GM19467 (cell line): Measurements from ENCODE around the gene TTC28.

Experiments
- ATAC-seq: cut with Tn5 transposase; IDR thresholded peaks from one replicate; pipeline ENCODE4 v1.9.1; 2021; ENCODE audit warnings: mild to moderate bottlenecking, moderate library complexity; ENCODE audit not compliant: unreplicated experiment

The TTC28 gene

DNA sequence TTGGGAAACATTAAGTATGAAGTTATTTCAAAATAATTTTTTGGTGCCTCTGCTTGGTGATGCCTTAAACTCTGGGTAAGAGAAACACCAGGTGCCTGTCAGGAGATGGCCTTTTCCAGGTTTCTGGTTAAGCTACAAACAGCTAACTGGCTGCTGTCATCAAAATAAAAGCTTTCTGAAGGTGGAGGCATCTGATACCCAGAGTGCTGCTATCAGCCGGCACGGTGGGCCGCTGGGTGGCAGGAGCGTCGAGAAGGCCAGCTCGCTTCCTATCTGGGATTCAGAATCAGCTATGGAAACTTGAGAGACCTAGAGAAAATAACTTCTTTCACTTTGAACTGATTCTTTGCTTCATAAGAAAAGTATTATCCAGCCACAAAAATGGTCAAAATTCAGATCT, 679.8 kb downstream of the TTC28 start:
- no peak for ATAC-seq

DNA sequence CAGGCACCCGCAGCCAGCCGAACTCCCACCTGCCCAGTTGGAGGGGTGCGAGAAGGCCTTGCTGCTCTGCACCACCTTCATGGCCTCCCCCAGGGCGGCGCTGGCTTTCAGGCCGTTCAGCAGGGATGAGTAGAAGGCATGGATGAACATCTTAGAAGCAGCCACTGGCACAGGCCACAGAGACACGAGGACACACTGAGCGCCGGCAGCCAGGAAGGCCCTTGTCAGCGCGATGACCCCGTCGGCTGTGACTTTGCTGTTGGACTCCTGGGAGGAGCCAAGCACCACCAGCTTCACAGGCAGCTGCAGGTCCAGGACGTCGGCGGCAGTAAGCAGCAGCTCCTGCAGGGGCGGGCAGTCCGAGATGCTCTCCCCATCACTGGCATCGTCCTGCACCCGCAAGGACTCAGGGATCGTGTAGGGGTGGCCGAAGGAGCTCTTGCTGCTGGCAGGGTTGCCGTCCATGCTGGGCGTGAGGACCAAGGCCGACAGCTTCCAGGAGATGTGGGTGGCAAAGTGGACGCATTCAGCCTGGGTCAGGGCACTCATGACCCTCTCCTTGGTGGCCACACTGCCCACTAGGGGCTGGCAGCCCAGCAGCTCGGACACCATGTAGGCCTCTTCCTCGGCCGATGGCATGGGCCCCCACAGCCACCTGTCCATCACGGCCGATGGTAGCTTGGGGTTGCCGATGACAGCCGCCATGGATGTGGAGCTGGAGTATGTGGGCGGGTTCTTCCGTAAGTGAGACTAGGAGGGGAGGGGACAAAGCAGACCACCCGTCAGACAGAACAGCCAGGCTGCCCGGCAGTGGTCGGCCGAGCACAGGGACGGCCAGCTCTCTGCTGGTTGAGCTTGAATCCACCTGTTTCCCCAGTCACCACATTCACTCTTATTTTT, 680.9 kb downstream of the TTC28 start:
- ATAC-seq, result no peak

- no peak for ATAC-seq
These were observed 682.1 kb downstream of the TTC28 start for GRCh38 chr22:27997538-27997937.

DNA sequence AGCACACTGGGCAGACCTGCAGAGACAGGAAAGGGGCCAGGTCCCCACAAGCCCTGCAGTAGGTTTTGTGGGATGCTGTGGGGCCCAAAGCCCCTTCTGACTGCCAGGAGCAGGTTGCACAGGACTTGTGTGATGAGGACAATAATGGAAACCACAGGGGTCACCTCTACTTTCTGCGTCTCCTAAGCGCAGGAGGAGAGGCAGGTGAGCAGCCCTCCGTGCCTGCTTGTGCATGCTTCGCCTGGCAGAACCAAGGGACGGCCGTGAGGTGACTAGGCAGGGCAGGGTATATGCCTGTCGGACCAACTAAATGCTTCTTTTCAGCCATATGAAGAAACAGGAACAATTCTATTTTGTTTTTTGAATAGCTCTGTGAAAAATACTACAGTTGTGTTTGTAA, 682.7 kb downstream of the TTC28 start:
- no peak for ATAC-seq

GRCh38 chr22:27996529-27996925, 683.1 kb downstream of the TTC28 start:
- no peak for ATAC-seq

GRCh38 chr22:27995801-27996528, 683.7 kb downstream of the TTC28 start:
- no peak for ATAC-seq

DNA sequence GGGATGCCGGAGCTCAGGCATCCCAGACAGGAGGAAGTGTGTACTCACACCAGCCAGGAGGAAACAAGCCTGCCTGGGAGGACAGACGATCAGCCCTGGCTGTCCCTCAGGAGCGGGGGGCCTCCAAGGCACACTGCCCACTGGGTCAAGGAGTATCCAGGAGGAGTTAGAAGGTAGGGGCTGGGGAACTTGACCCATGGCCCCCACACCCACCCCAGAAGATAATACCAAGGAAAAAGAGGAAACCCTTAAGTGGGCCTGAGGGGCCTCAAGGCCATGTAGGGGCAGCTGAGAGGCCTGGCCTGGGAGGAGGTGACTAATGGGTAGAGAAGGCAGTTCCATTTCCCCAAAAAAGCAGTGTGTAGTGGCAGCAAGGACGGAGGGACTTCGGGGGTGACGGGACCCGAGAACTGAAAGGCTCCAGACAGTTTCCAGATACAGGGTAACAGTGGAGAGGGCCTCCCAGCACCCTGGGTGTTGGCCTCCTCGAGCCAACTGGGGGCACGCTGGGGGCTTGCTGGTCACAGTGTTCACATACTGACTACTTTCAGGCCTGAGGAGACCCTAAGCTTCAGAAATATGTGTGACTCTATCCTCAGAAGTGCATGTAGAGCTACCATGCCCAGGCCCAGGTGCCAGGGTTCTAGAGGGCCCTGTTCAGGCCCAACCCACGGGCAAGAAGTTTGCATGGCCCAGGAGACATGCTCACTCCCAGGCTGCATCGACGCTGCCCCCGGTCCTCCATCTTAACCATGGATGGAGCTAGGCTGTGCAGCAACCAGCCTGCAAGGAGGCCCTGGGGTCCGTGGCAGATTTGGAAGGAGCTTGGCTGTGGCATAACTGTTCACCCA, 684.9 kb downstream of the TTC28 start:
- no peak for ATAC-seq

GRCh38 chr22:27993774-27994350, 685.8 kb downstream of the TTC28 start:
- ATAC-seq, result no peak

DNA sequence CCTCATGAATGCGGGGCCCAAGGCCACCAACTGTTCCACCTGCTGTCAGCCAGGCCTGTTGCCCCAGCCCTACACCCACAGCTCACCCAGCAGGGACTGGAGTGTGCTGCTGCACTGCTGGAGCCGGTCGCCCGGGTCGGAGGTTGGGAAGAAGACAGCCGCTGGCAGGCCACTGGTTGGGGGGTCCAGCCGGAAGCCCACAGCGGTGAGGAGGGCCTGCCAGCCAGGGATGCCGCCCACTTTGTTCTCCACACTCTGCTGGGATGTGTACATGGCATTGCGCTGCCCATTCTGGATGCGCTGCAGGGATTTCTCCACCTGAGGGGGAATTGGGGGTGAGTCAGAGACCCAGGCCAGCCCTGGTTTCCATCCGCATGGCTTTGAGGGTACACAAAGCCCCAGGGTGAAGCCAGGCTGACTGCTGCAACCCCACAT, 686.4 kb downstream of the TTC28 start:
- no peak for ATAC-seq

GRCh38 chr22:27992294-27993165, 687.1 kb downstream of the TTC28 start:
- no peak for ATAC-seq

DNA sequence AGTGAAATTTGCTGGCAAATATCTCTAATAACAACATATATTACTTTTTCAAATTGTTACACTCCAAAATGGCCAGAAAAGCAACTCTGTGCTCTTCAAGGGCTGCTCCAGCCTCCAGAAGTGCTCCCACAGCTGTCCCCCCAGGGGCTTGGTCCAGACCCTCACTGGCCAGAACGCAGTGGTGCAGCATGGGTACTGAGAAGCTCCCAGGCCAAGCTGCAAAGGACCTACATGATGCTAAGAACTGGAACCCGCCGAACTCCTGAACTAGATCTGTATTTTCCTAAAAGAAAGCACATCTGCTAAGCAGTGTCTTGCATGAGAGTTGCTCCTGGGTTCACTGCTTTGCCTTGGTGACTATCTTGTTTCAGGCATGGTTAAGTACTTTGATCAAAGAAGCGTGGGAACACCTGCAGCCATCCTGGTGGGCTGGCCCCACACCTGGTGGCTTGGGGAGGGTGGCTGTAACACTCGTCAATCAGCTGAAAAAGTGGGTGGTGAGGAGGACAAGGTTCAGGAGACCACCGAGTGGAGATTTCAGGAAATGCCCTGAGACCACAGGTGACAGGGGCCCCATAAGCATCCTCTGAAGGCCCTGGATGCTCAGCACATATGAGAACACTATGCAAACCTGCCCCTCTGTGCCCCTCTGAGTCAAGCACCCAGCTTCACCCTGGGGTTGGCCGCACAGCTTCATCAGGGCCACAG, 687.9 kb downstream of the TTC28 start:
- ATAC-seq, result no peak

DNA sequence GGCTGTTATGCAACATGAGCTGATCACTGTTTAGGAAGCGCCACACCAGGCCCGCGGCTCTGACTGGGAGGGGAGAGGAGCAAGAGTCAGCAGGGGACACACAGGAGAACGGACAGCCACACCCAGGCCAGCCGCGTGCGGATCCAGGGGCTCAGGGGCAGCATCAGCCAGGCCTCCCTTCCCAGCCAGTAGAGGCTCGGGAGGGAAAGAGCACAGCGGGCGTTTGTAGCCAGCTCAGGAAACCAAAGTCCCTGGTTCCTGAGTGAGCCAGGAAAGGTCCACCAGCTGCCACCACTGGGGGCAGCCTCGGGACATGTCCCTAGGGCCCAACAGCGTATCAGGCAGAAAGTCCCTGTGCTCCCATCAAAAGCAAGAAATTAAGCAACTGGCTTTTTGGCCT, 688.8 kb downstream of the TTC28 start:
- ATAC-seq, result no peak

- no peak for ATAC-seq
These were observed 689.2 kb downstream of the TTC28 start for GRCh38 chr22:27990451-27990840.

GRCh38 chr22:27989758-27990450, 689.7 kb downstream of the TTC28 start:
- ATAC-seq, result no peak

- no peak for ATAC-seq
These were observed 690.9 kb downstream of the TTC28 start for GRCh38 chr22:27988704-27989103.

DNA sequence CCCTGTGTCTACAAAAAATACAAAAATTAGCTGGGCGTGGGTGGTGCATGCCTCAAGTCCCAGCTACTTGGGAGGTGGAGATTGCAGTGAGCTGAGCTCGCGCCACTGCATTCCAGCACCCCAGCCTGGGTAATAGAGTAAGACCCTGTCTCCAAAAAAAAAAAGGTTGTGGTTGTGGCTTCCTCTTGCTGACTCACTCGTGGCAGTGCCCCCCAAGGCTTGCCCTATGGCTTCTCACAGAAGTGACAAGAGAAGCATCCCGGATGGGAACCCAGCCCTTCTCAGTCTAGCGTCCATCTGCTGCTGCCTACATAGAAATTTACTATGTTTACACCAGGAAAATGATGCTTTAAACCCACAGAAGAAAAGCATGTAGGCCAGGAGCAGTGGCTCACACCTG, 692.1 kb downstream of the TTC28 start:
- ATAC-seq, result no peak

GRCh38 chr22:27986937-27987336, 692.7 kb downstream of the TTC28 start:
- no peak for ATAC-seq

DNA sequence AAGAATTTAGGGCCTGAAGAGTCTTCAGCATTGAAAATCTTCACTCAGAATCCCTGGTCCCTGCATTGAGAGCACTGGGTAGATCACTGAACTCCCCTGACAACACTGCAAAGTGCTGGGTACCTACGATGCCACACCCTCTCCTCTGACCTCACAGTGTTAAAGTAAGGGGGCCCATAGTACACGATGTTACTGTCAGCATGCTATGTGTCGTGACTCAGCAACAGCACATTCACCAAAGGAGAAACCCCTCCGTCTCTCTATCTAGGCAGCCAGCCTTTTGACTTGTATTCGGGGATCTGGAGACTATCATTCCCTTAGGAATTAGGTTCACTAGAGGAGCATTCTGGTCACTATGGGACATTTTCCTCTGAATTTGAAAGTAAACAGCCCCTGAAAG, 693.2 kb downstream of the TTC28 start:
- no peak for ATAC-seq
